Esophagus muscularis mucosa (tissue), 4 donors: ENCODE measurements around the gene AMACR. TPM values are rescaled to one million over a fixed set of nuclear protein-coding genes. Genes with fewer than 3 reads are reported as not detected.
A peak's percentile ranks its signal among the peaks of the same experiment; 100 is the strongest.

ENCODE experiments used
- DNase-seq: peaks from one replicate; pipeline ENCODE4 v3.0.0-alpha.2; 2017; ENCODE audit errors: extremely low spot score
- H3K27ac ChIP-seq, 4 donors: fragments of 200-600 bp; sonication (generic); replicated peaks in 1 of 4; 1 replicate in 3 of 4; 2 replicates in 1 of 4; pipeline ENCODE4 v1.5.1; 2016 to 2019; ENCODE audit warnings: mild to moderate bottlenecking in 1 of 4
- H3K27me3 ChIP-seq, 4 donors: fragments of 200-600 bp; sonication (generic); one replicate each; pipeline versions ENCODE4 v1.5.1 to v1.6.0; 2016 to 2019
- H3K36me3 ChIP-seq, 4 donors: fragments of 200-600 bp; sonication (generic); one replicate each; pipeline ENCODE4 v1.5.1; 2016 to 2019
- H3K4me1 ChIP-seq, 4 donors: fragments of 200-600 bp; sonication (generic); one replicate each; pipeline ENCODE4 v1.5.1; 2016 to 2019
- H3K4me3 ChIP-seq, 4 donors: fragments of 200-600 bp; sonication (generic); 1 replicate in 2 of 4; 2 replicates in 2 of 4; pipeline ENCODE4 v1.5.1; 2016 to 2019; ENCODE audit warnings: mild to moderate bottlenecking in 4 of 4, moderate library complexity in 1 of 4
- H3K9me3 ChIP-seq, 4 donors: fragments of 200-600 bp; sonication (generic); 1 replicate in 3 of 4; 2 replicates in 1 of 4; pipeline ENCODE4 v1.5.1; 2016 to 2019
- EP300 ChIP-seq: sonication (generic); formaldehyde crosslinking; IDR thresholded peaks from one replicate; pipeline ENCODE4 v1.6.1; 2017; ENCODE audit warnings: antibody characterized with exemption
- POLR2A ChIP-seq: fragments of 450-650 bp; IDR thresholded peaks from one replicate; pipeline ENCODE4 v1.6.1; 2017; ENCODE audit warnings: antibody characterized with exemption, moderate library complexity, mild to moderate bottlenecking, low read depth
- POLR2AphosphoS5 ChIP-seq, 2 donors: sonication (generic); formaldehyde crosslinking; IDR thresholded peaks; one replicate each; pipeline ENCODE4 v1.6.1; 2017; ENCODE audit warnings: antibody characterized with exemption in 2 of 2
- WGBS: methylation state at CpG from one replicate; pipeline ENCODE4 v1.1.5; 2018; 5-methylcytosine and 5-hydroxymethylcytosine counted together
- intact Hi-C: fragments of 100-400 bp; cut with DNase I; formaldehyde crosslinking; loops from one replicate; pipeline ENCODE4 v1.15.1; 2023
- total RNA-seq, 4 donors: library from RNA; depleted of rRNA; stranded (reverse); fragments of >200 nt; gene quantifications; one replicate each; pipeline versions ENCODE4 v1.1.0 to v1.2.1, GENCODE V29; 2016
- TF ChIP-seq, protein P1 (sequence below), 3 experiments: fragments of 200-600 bp in 2 of 3; fragments of 450-650 bp in 1 of 3; sonication (generic) in 2 of 3; IDR thresholded peaks; one replicate each; pipeline ENCODE4 v1.5.1; 2017 to 2019; ENCODE audit warnings: antibody characterized with exemption in 3 of 3, mild to moderate bottlenecking in 2 of 3, moderate library complexity in 1 of 3

The AMACR gene
- total RNA-seq, 4 donors from 2014 or later = 6.1 to 12.7 (median 9.5) TPM

DNA sequence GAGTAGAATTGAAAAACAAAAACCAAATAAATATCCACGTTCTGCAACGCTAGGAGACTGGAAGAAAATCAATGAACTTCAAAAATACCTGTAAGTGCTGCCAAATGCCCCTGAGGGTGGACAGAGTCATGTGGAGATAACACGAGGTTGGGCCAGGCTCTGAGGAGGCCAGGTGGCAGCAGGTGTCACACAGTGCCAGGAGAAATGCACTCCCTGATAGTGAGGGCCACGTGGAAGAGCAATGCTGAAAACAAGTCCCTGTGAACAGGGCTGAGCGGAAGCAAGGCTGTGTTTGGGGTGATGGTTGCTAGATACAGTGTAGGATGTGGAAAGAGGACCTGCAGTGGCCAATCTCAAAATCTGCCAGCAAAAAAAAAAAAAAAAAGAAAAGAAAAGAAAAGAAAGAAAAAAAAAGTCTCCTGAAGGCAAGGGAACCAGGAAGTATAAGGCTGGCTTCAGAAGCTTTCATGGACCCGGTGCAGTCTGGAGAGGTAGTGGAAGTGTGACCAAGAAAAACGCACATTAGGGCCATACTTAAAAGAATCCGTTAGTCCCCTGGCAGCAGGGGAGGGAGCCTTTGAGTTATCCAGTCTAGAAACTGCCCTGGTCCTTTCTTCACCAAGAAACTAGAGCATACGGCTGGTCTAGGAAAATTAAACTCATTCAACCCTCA, 18.4 kb upstream of the AMACR start:
- Histone ChIP-seq H3K4me3 (no peak overlapping the region), H3K9me3 (no peaks in the 10 kb centered on the region), H3K27me3 (no peaks in the 10 kb centered on the region), H3K36me3 (peaks cover 0 to 17% (median 0%) of the 10 kb centered on the region in 4 donors), H3K27ac (no peak overlapping the region), H3K4me1 (peaks cover 0 to 4% (median 0%) of the 10 kb centered on the region in 4 donors)
- TF ChIP-seq, protein P1, sequence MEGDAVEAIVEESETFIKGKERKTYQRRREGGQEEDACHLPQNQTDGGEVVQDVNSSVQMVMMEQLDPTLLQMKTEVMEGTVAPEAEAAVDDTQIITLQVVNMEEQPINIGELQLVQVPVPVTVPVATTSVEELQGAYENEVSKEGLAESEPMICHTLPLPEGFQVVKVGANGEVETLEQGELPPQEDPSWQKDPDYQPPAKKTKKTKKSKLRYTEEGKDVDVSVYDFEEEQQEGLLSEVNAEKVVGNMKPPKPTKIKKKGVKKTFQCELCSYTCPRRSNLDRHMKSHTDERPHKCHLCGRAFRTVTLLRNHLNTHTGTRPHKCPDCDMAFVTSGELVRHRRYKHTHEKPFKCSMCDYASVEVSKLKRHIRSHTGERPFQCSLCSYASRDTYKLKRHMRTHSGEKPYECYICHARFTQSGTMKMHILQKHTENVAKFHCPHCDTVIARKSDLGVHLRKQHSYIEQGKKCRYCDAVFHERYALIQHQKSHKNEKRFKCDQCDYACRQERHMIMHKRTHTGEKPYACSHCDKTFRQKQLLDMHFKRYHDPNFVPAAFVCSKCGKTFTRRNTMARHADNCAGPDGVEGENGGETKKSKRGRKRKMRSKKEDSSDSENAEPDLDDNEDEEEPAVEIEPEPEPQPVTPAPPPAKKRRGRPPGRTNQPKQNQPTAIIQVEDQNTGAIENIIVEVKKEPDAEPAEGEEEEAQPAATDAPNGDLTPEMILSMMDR (IDR thresholded peaks at IDR 0.05) = no peak
- no peak for TF ChIP-seq EP300
- no peak for TF ChIP-seq POLR2AphosphoS5 (IDR thresholded peaks at IDR 0.05)
- no peak for TF ChIP-seq POLR2A
- intact Hi-C loops = no loop called here
- DNase-seq = no peak
- 88% methylated on average over 9 of the region's 9 CpGs for WGBS

DNA sequence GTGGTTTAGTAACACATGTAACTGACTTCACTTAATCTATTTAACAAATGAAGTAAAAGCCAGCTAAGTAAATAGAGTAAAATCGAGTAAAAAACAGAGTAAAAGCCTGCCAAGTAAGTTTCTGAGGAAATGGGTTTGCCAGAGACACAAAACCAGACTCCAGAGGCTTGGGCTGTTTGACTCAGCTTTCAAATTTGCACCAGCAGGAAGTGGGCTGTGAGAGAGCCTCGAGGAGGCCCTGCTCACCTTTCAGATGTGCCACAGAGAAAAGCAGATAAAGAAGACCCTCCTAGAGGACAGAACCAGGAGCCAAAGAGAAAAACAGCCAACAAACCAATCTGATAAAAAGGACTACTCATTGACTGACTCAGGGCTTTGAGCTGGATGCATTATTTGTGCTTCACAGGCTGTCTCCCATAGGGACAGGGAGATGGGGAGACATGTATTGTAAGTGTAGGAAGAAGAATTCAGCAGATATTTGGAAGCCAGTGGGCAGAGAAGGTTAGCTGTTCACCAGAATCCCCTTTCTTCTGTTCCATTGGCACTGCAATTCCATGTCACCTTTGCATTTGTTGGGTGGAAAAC, 14.4 kb upstream of the AMACR start:
- no peak for DNase-seq
- 12% methylated on average over 2 of the region's 2 CpGs for WGBS
- no peaks in the 10 kb centered on the region for H3K9me3 ChIP-seq
- peaks cover 0 to 5% (median 3%) of the 10 kb centered on the region in 4 donors for H3K4me1 ChIP-seq
- no peak overlapping the region for H3K27ac ChIP-seq
- intact Hi-C loops = no loop called here
- TF ChIP-seq, protein P1 (IDR thresholded peaks at IDR 0.05) = no peak
- TF ChIP-seq POLR2A (no peak), POLR2AphosphoS5 (IDR thresholded peaks at IDR 0.05) (no peak), EP300 (no peak)
- no peak overlapping the region for H3K4me3 ChIP-seq
- no peaks in the 10 kb centered on the region for H3K27me3 ChIP-seq
- H3K36me3 ChIP-seq = peaks cover 0 to 27% (median 4%) of the 10 kb centered on the region in 4 donors

DNA sequence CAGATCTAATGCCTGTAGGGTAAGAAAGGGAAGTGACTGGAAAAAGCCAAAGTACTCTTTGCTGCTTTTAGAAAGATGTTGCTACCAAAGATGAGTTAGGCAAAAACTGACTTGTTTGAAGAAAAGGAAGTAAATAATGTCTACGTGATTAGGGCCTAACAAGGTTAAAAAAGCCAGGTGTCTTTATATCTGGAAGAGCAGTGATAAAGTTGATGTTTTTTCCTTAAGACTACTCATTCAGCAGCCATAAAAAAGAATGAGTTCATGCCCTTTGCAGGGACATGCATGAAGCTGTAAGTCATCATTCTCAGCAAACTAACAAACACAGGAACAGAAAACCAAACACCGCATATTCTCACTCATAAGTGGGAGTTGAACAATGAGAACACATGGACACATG, 13.5 kb upstream of the AMACR start:
- intact Hi-C loops = no loop called here
- TF ChIP-seq EP300 = no peak
- peaks cover 0 to 27% (median 4%) of the 10 kb centered on the region in 4 donors for H3K36me3 ChIP-seq
- no peak overlapping the region for H3K4me3 ChIP-seq
- DNase-seq = no peak
- no peaks in the 10 kb centered on the region for H3K9me3 ChIP-seq
- H3K27ac ChIP-seq = no peak overlapping the region
- WGBS = 72% methylated on average over 2 of the region's 2 CpGs
- no peaks in the 10 kb centered on the region for H3K27me3 ChIP-seq
- peaks cover 0 to 5% (median 3%) of the 10 kb centered on the region in 4 donors for H3K4me1 ChIP-seq

DNA sequence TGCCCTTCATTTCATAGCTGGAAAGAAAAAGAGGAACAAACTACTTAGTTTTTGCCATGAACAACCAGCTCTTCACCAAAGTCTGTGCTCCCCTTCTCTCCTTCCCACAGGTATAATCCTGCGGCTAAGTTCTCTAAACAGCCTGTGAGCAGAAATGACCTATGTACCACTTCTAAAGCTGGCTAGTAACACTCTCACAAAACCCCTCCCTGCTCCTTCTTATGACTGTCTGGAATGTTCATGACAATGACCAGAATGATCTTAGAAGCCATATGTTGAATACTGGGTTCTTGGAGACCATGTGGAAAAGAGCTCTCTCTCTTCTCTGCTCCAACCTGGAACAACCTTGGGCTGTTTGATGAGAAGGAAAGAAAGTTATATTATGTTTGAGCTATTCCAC, 12.9 kb upstream of the AMACR start:
- Histone ChIP-seq H3K4me3 (no peak overlapping the region), H3K9me3 (no peaks in the 10 kb centered on the region), H3K36me3 (peaks cover 0 to 27% (median 4%) of the 10 kb centered on the region in 4 donors), H3K27me3 (no peaks in the 10 kb centered on the region), H3K4me1 (peaks cover 0 to 5% (median 3%) of the 10 kb centered on the region in 4 donors), H3K27ac (no peak overlapping the region)
- peak; percentile 37 for DNase-seq
- 97% methylated on average over 1 of the region's 1 CpG for WGBS
- intact Hi-C loops = no loop called here
- TF ChIP-seq POLR2AphosphoS5 (IDR thresholded peaks at IDR 0.05) = no peak
- no peak for TF ChIP-seq POLR2A
- no peak for TF ChIP-seq EP300
- TF ChIP-seq, protein P1 (IDR thresholded peaks at IDR 0.05) = no peak

DNA sequence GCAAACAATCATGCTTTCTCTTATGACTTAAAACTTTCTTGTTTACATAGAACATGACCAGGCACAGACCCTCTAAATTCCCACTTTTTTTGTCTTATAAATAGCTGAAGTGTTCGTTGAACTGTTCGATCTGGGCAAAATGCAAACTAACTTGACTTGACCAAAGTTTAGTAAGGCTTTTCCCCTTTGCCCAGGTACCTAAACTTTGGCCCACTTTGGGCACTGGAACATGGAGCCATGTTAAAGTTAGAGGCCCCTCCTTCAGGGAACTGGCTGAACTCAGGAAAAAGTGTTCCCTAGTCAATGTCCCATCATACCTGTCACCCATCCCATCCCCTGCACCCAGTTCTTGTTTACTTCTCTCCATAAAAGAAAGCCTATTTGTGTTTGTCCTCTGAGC, 9.4 kb upstream of the AMACR start:
- intact Hi-C loops = no loop called here
- Histone ChIP-seq H3K4me3 (no peak overlapping the region), H3K9me3 (no peaks in the 10 kb centered on the region), H3K27me3 (no peaks in the 10 kb centered on the region), H3K36me3 (peaks cover 0 to 11% (median 4%) of the 10 kb centered on the region in 4 donors), H3K4me1 (peaks cover 3 to 5% (median 4%) of the 10 kb centered on the region in 4 donors), H3K27ac (no peak overlapping the region)
- WGBS = 88% methylated on average over 2 of the region's 2 CpGs
- no peak for TF ChIP-seq POLR2AphosphoS5 (IDR thresholded peaks at IDR 0.05)
- no peak for DNase-seq
